ENCODE data around the gene ESYT1.
A peak's percentile ranks its signal among the peaks of the same experiment; 100 is the strongest.
"Not testable (repeated sequence)": the region's sequence is repeated elsewhere in the genome, so short reads cannot be mapped to it uniquely, and the experiment has no call there.

Gene ESYT1

DNA sequence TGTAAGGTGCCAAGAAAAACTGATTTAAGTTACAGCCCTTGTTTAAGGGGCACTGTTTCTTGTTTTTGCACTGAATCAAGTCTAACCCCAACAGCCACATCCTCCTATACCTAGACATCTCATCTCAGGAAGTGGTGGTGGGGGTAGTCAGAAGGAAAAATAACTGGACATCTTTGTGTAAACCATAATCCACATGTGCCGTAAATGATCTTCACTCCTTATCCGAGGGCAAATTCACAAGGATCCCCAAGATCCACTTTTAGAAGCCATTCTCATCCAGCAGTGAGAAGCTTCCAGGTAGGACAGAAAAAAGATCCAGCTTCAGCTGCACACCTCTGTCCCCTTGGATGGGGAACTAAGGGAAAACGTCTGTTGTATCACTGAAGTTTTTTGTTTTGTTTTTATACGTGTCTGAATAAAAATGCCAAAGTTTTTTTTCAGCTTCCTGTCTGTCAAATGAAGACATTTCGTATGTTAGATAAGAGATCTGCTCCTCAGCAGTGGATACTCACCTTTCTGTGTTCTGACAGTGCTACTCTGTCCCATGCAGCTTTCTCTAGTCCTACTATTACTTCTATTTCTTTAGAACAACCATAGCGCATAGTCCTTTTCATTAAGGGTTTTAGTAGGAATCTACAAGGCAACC is 24.9 kb upstream of the ESYT1 start:
- DNase-seq (ENCODE audit: low read depth in 2 of 2): no peak

- DNase-seq (ENCODE audit: low read depth in 2 of 2): no peak
These were observed 24.3 kb upstream of the ESYT1 start for GRCh38 chr12:56103823-56104108.

GRCh38 chr12:56104109-56104814 is 23.8 kb upstream of the ESYT1 start, which contains the start of gene PA2G4:
PA2G4 (plus strand) TSS chr12:56104559; CDS start chr12:56104738, 179 bp downstream.
- peak; percentile 96 for DNase-seq (ENCODE audit: low read depth in 2 of 2)

GRCh38 chr12:56104815-56105608 is 23.1 kb upstream of the ESYT1 start:
- no peak for DNase-seq (ENCODE audit: low read depth in 2 of 2)

GRCh38 chr12:56105609-56105902 is 22.5 kb upstream of the ESYT1 start:
- DNase-seq (ENCODE audit: low read depth in 2 of 2): no peak

DNA sequence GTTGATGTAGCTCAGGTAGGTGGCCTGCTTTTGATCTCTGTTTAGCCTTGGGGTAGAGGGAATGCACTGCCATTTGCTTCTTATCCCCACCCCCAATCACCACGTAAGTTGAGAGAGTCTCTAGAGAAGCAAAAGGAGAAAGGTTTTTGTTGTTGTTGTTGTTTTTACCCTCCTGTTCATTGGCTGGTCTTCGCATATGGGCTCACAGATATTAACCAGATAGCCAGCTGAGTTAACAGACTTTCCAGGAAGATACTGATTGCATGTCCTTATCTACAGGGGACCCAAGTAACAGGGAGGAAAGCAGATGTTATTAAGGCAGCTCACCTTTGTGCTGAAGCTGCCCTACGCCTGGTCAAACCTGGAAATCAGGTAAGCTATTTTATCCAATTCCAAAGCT is 20.8 kb upstream of the ESYT1 start:
- DNase-seq (ENCODE audit: low read depth in 2 of 2): no peak

- no peak for DNase-seq (ENCODE audit: low read depth in 2 of 2)
These were observed 17.5 kb upstream of the ESYT1 start for GRCh38 chr12:56110571-56110970.

GRCh38 chr12:56114084-56114483 is 14.0 kb upstream of the ESYT1 start:
- DNase-seq (ENCODE audit: low read depth in 2 of 2): no peak

GRCh38 chr12:56115329-56115728 is 12.7 kb upstream of the ESYT1 start:
- no peak for DNase-seq (ENCODE audit: low read depth in 2 of 2)

- peak; percentile 88 to 91 for DNase-seq (ENCODE audit: low read depth in 2 of 2)
These were observed 11.6 kb upstream of the ESYT1 start, which contains the start of gene RPL41 for GRCh38 chr12:56116267-56117081. RPL41 (plus strand) TSS chr12:56116633.

GRCh38 chr12:56117082-56117706 is 10.9 kb upstream of the ESYT1 start:
- not testable (repeated sequence) for DNase-seq (ENCODE audit: low read depth in 2 of 2)

GRCh38 chr12:56117778-56118687 is 10.0 kb upstream of the ESYT1 start, which contains the start of gene ZC3H10:
ZC3H10 (plus strand) TSS chr12:56118266; CDS start chr12:56120563, 2,297 bp downstream.
- peak; percentile 96 to 98 for DNase-seq (ENCODE audit: low read depth in 2 of 2)

- no peak for DNase-seq (ENCODE audit: low read depth in 2 of 2)
These were observed 9.2 kb upstream of the ESYT1 start for GRCh38 chr12:56118688-56119357.

GRCh38 chr12:56119361-56119796 is 8.7 kb upstream of the ESYT1 start:
- peak; percentile 35 to 40 for DNase-seq (ENCODE audit: low read depth in 2 of 2)

- no peak for DNase-seq (ENCODE audit: low read depth in 2 of 2)
These were observed 7.8 kb upstream of the ESYT1 start for GRCh38 chr12:56120158-56120846.

- no peak for DNase-seq (ENCODE audit: low read depth in 2 of 2)
These were observed 6.7 kb upstream of the ESYT1 start for GRCh38 chr12:56121204-56121870.

- DNase-seq (ENCODE audit: low read depth in 2 of 2): no peak
These were observed 5.4 kb upstream of the ESYT1 start for GRCh38 chr12:56122637-56123036.

GRCh38 chr12:56124133-56124532 is 3.9 kb upstream of the ESYT1 start:
- DNase-seq (ENCODE audit: low read depth in 2 of 2): no peak

Data from stimulated activated CD8-positive, alpha-beta memory T cell treated with anti-CD3 and anti-CD28 coated beads, Interleukin-7, amount 100 ng/mL, for 4 hours (primary cell).